Duodenal mucosa (tissue), 2 donors: ENCODE data around the gene CMIP.

Source experiments
- H3K27ac ChIP-seq: one replicate; pipeline ENCODE4 v1.7.0; 2013; ENCODE audit warnings: low read depth, low read length
- H3K27me3 ChIP-seq, 2 donors: one replicate each; pipeline ENCODE4 v1.7.0; 2013; ENCODE audit warnings: low read length in 2 of 2, control low read depth in 1 of 2; ENCODE audit not compliant: insufficient read depth in 2 of 2, control insufficient read depth in 1 of 2
- H3K36me3 ChIP-seq, 2 donors: one replicate each; pipeline ENCODE4 v1.7.0; 2013; ENCODE audit warnings: low read length in 2 of 2, control low read depth in 1 of 2; ENCODE audit not compliant: insufficient read depth in 2 of 2, control insufficient read depth in 1 of 2
- H3K4me1 ChIP-seq, 2 donors: one replicate each; pipeline ENCODE4 v1.7.0; 2013; ENCODE audit warnings: low read length in 2 of 2, control low read depth in 1 of 2; ENCODE audit not compliant: insufficient read depth in 2 of 2, control insufficient read depth in 1 of 2
- H3K4me3 ChIP-seq, 2 donors: one replicate each; pipeline ENCODE4 v1.7.0; 2013; ENCODE audit warnings: low read length in 2 of 2, low read depth in 1 of 2
- H3K9ac ChIP-seq, 2 donors: one replicate each; pipeline ENCODE4 v1.7.0; 2013; ENCODE audit warnings: low read length in 2 of 2, low read depth in 1 of 2
- H3K9me3 ChIP-seq, 2 donors: one replicate each; pipeline ENCODE4 v1.7.0; 2013; ENCODE audit warnings: low read length in 2 of 2, control low read depth in 1 of 2; ENCODE audit not compliant: control insufficient read depth in 1 of 2

The CMIP gene

DNA sequence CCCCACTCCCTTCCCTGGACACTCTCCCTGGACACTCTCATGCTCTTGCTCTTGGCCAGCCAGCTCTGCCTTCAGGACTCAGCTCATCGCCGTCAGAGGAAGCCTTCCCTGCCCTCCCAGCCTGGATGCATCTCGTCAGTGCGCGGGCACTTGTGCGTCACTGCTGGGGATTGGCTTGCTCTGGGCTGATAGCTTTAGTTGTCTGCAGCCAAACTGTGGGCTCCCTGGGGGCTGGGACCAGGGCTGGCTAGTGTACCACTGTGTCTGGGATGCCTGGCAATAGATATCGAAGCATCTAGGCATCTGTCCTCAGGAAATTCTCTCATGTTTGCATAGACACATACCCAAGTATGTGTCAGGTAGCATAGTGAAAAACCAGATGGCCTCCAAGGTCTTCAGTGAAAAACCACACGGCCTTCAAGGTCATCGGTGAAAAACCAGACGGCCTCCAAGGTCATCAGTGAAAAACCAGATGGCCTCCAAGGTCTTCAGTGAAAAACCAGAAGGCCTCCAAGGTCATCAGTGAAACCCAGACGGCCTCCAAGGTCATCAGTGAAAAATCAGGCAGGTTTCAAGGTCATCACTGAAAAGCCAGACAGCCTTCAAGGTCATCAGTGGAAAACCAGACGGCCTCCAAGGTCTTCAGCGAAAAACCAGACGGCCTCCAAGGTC is 72.0 kb downstream of the CMIP start:
- Histone ChIP-seq H3K9ac (no peak overlapping the region), H3K4me3 (no peak overlapping the region), H3K36me3 (peaks cover 0 to 9% of the 10 kb centered on the region in 2 donors), H3K27ac (no peak overlapping the region), H3K4me1 (peaks cover 30 to 44% of the 10 kb centered on the region in 2 donors), H3K9me3 (no peaks in the 10 kb centered on the region), H3K27me3 (no peaks in the 10 kb centered on the region)

DNA sequence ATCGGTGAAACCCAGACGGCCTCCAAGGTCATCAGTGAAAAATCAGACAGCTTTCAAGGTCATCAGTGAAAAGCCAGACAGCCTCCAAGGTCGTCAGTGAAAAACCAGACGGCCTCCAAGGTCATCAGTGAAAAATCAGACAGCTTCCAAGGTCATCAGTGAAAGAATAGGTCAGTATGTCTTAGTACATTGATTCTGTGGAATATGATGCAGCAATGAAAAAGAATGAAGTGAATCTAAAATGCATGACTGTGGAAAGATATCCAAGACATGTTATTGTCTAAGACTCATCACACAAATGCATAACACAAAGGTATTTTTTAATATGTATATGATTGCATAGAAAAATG is 72.5 kb downstream of the CMIP start:
- Histone ChIP-seq H3K27me3 (no peaks in the 10 kb centered on the region), H3K36me3 (peaks cover 0 to 9% of the 10 kb centered on the region in 2 donors), H3K4me1 (peaks cover 34 to 44% of the 10 kb centered on the region in 2 donors), H3K27ac (no peak overlapping the region), H3K9ac (no peak overlapping the region), H3K4me3 (no peak overlapping the region), H3K9me3 (no peaks in the 10 kb centered on the region)

DNA sequence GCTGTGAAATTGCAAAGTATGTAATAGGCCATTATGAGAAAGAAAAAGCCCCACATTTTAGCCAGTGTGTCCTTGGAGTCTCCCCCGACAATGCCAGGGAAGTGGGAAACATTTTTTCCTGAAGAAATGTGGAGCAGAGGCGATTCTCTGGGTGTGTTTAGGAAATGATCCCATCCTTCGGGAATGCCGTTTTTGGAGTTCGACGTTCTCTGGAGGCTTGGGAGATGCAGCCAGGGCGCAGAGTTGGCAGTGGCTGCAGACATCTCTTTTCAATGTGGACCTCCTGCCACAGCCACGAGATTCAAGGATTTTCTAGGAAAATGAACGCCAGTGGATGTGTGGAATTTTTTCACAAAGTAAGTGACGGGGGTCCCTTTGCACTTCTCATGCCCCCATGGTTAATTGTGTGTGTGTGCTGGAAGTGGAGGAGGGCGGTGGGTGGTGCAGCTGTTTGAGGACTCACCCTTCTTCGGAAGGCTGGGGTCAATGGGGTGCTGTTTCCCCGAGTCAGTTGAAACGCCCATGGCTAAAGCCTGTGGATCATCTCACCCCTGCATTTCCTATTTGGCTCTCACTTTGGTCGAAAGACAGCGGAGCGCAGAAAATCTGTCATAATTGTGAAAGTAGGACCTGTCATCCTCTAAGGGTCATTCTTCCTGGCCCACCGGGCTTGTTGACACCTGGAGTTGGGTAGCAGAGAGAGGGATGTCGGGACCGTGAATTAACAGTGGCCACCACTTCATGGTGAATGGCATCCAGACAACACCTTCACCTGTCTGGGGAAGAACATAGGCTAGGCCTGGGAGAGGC is 73.2 kb downstream of the CMIP start:
- Histone ChIP-seq H3K36me3 (peaks cover 0 to 9% of the 10 kb centered on the region in 2 donors), H3K9ac (no peak overlapping the region), H3K4me3 (no peak overlapping the region), H3K27me3 (no peaks in the 10 kb centered on the region), H3K9me3 (no peaks in the 10 kb centered on the region), H3K27ac (no peak overlapping the region), H3K4me1 (peaks cover 36 to 43% of the 10 kb centered on the region in 2 donors)

DNA sequence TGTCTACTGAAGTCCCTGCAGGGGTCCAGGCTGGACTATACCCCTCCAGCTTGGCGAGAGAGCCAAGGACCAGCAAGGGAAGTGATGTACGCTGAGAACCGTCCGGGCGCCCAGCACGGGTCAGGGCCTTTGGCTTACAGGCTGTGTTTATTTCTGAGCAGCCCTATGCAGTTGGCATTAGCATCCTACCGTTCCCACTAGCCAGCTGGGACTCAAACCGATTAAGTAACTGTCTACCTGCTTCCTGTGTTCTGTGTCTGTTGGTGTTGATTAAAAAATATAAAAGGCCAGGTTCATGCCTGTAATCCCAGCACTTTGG is 73.8 kb downstream of the CMIP start:
- Histone ChIP-seq H3K27me3 (no peaks in the 10 kb centered on the region), H3K4me1 (peaks cover 36 to 39% of the 10 kb centered on the region in 2 donors), H3K27ac (no peak overlapping the region), H3K9ac (no peak overlapping the region), H3K4me3 (no peak overlapping the region), H3K36me3 (peaks cover 0 to 12% of the 10 kb centered on the region in 2 donors), H3K9me3 (no peaks in the 10 kb centered on the region)

DNA sequence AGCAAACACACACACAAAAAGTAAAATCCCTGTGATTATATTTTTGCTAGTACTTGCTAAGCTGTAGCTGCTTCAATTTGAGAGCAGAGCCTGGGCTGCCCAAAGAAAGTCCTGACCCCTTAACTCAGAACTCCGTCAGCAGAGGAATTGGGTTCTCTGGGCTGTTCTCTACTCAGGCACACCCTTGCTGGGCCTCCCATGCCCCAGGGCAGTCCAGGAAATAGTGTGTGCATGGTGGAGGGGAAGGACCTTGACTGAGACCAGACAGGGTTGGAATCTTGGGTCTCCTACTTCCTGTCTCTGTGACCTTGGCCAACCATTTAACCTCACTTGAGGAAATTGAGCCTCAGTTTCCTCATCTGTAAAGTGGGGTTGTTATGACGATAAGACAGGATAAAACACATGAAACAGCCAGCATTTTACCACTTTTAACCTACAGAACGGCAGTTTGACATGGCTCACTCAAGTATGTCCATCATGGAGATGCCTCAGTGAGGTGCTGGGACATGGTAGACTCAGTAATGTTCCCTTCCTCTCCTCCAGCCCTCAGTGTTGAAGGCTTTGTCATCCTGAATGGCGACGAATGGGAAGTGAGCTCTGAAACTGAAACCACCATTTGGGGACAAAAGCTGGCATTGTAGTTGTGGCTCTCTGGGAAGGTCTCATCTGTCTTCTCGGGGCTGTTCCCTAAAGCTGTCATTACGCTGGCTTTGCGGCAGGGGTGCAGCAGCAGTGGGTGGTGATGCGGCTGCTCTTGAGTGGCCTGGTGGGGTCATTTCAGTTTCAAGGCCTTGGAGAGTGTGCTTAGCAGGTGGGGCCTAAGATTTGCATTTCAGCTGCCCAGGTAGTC is 74.9 kb downstream of the CMIP start:
- Histone ChIP-seq H3K9ac (no peak overlapping the region), H3K27ac (no peak overlapping the region), H3K4me1 (peaks cover 34 to 36% of the 10 kb centered on the region in 2 donors)

DNA sequence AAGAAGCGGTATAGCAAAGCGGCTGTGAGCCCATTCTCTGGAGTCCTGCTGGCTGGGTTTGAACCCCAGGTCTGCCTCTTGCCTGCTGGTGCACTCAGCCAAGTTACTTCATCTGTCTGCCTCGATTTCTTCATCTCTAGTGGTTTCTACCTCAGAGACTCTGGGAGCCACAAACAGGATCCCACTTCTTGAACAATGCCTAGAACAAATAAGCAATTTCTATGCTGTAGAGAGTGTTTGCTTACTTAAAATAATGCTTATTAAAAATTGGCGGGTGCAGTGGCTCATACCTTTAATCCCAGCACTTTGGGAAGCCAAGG is 75.5 kb downstream of the CMIP start:
- Histone ChIP-seq H3K4me1 (peaks cover 28 to 36% of the 10 kb centered on the region in 2 donors), H3K4me3 (no peak overlapping the region), H3K9me3 (no peaks in the 10 kb centered on the region), H3K36me3 (peaks cover 0 to 14% of the 10 kb centered on the region in 2 donors), H3K27me3 (no peaks in the 10 kb centered on the region), H3K9ac (no peak overlapping the region), H3K27ac (no peak overlapping the region)

More for the DNA sequence above, 74.9 kb downstream of the CMIP start:
- Histone ChIP-seq H3K36me3 (peaks cover 0 to 14% of the 10 kb centered on the region in 2 donors), H3K4me3 (no peak overlapping the region), H3K27me3 (no peaks in the 10 kb centered on the region), H3K9me3 (no peaks in the 10 kb centered on the region)

DNA sequence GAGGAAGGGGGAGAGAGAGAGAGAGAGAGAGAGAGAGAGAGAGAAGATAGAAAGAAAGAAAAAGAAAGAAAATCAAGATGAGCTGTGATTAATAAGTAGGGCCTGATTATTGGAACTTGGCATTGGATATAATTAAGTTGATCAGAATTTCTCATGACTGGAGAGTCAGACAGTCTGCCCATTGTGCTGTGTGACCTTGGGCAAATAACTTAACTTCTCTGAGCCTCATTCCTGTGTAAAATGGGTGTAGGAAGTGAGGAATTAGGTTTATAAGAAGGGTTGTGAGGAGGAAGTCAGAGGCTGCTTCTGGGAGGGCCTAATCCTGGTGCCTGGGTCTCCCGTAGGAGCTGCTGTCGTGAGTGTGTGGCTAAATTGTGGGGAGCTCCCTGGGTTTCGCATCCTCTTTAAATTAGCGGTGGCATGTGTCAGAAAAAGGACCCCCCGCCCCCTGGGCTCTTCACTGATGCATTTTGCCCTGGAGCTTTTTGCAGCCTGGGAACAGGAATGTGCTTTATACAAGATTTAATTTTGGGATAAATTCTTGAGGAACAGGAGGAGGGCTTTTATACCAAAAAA is 76.0 kb downstream of the CMIP start:
- Histone ChIP-seq H3K4me3 (no peak overlapping the region), H3K9me3 (no peaks in the 10 kb centered on the region), H3K27ac (no peak overlapping the region), H3K27me3 (no peaks in the 10 kb centered on the region), H3K9ac (no peak overlapping the region), H3K36me3 (peaks cover 0 to 13% of the 10 kb centered on the region in 2 donors), H3K4me1 (peaks cover 28 to 36% of the 10 kb centered on the region in 2 donors)

DNA sequence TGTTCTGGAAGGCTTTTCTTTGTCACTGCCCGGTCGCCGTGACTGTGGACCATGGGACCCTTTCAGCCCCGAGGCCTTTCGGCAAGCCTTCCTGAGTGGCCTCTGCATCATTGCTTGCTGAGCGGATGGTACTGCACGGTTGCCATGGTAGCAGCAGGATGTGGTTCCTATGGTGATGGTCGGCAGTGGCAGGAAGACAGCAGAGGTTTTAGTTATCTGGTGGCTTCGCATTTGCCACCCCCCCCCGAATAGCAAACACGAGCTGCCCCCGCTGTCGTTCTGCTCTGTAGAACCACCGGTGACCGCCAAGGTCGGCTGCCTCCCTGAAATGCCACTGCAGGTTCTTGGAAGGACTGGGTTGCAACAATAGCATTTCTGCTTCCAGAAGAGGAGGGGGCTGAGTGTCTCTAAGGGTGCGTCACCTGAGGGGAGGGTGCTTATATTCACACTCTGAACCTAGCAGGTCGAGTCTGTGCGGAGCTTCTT is 76.6 kb downstream of the CMIP start:
- peaks cover 0 to 8% of the 10 kb centered on the region in 2 donors for H3K36me3 ChIP-seq
- no peaks in the 10 kb centered on the region for H3K27me3 ChIP-seq
- peaks cover 34 to 39% of the 10 kb centered on the region in 2 donors for H3K4me1 ChIP-seq
- H3K9ac ChIP-seq, result no peak overlapping the region
- no peak overlapping the region for H3K27ac ChIP-seq
- H3K9me3 ChIP-seq, result no peaks in the 10 kb centered on the region
- H3K4me3 ChIP-seq, result no peak overlapping the region

DNA sequence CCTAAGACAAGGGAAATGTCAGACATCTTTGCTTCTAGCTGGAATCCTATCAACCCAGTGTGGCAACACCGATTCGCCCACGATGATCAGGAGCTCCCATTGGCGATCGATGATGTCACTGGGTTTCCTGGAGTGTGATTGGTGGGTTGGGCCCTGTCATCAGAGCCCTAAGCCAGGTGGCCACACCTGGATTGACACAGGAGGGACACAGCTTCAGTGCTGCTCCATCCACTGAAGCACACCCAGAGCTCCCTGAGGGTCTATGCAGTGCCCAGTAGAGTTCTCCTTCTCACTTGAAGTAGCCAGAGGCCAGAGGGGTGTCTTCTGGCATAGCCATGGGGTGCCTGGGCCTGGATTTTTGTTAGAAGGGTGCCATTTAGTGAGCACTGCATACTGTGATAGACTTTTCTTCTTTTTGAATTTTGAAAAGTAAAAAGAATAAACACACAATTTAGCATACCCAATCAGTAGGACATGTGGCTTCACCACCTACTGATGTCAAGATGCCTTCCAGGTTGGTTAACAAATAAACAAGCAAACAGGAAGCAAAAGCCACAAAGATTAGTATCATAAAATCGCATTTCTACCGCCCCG is 77.6 kb downstream of the CMIP start:
- Histone ChIP-seq H3K27me3 (no peaks in the 10 kb centered on the region), H3K9me3 (no peaks in the 10 kb centered on the region), H3K4me3 (no peak overlapping the region), H3K36me3 (peaks cover 0 to 7% of the 10 kb centered on the region in 2 donors), H3K4me1 (peaks cover 44 to 50% of the 10 kb centered on the region in 2 donors), H3K27ac (no peak overlapping the region), H3K9ac (no peak overlapping the region)
